ENCODE data around the gene INPP4A. TPM values are rescaled to one million over a fixed set of nuclear protein-coding genes. Genes with fewer than 3 reads are reported as not detected.
A peak's percentile ranks its signal among the peaks of the same experiment; 100 is the strongest.

Gene INPP4A
- total RNA-seq (2013; cell fraction: nucleolus; rRNA removed): 373 and 420 TPM in 2 replicates
- total RNA-seq (2014; rRNA removed) (37.9 and 42.8 TPM in 2 replicates), total RNA-seq (2014; rRNA removed; fragmentation: Illumina TruSeq; extraction: Trizol) (24.0 and 24.1 TPM in 2 replicates), total RNA-seq (2021) (54.0 and 62.3 TPM in 2 replicates), polyA plus RNA-seq (2011; rRNA removed) (30.8 and 46.4 TPM in 2 replicates), polyA plus RNA-seq (2014; fragmentation: Illumina TruSeq; extraction: Trizol) (20.4 and 27.4 TPM in 2 replicates), polyA plus RNA-seq (2014; fragmentation: Nextera tagmentation; extraction: Ambion mirVana) (1 to 10 TPM; 4.7 to 6.2 TPM), polyA plus RNA-seq (2014; rRNA removed) (32.7 and 40.3 TPM in 2 replicates), polyA plus RNA-seq (2016; fragmentation: Nextera tagmentation; extraction: Ambion mirVana) (10 to 100 TPM; 41.1 to 45.9 TPM), polyA minus RNA-seq (2011; rRNA and poly(A)+ RNA removed) (220 and 303 TPM in 2 replicates), Bru-seq, nascent RNA (percentile 95 among the genes with signal in this experiment), BruChase-seq, experiment 1, labeled RNA remaining after a 6-hour chase (percentile 96 among the genes with signal in this experiment), BruChase-seq, experiment 2, labeled RNA remaining after a 2-hour chase (percentile 97 among the genes with signal in this experiment)
- 10.5 TPM for polyA plus RNA-seq (2011; ENCODE audit: low read depth)
- polyA plus RNA-seq (2011; cell fraction: cytosol; rRNA removed): 45.8 and 56.6 TPM in 2 replicates
- polyA plus RNA-seq (2011; cell fraction: nucleus; rRNA removed): 403 and 492 TPM in 2 replicates
- polyA plus RNA-seq (2012): 19.7 and 20.5 TPM in 2 replicates
- polyA minus RNA-seq (2011; cell fraction: cytosol; rRNA and poly(A)+ RNA removed): 32.1 and 33.5 TPM in 2 replicates
- polyA minus RNA-seq (2011; cell fraction: nucleus; rRNA and poly(A)+ RNA removed): 290 and 381 TPM in 2 replicates
- long read RNA-seq, experiment 1, partial matches to known transcripts: 1 of 3 reads
- long read RNA-seq, experiment 1, other reads (novel, unspliced or antisense): 2 of 3 reads
- long read RNA-seq, experiment 2, partial matches to known transcripts: 8 of 31 reads
- long read RNA-seq, experiment 2, other reads (novel, unspliced or antisense): 23 of 31 reads

GRCh38 chr2:98444436-98445176 is at the start of gene INPP4A:
Gene INPP4A (plus strand): TSS chr2:98444858. CDS start chr2:98520049, 75,191 bp downstream.
- no TSS peak for BruUV-seq (replicated peaks)
- FAIRE-seq: peak; percentile 38
- intact Hi-C loops (cut with micrococcal nuclease; ENCODE audit: unreplicated experiment): loop anchor here (5.0 kb wide), 2 partner anchors 38 to 73 kb away; no protein-coding TSS in a partner anchor
- Histone ChIP-seq H3K79me2 (ENCODE audit: control insufficient read depth, insufficient read depth, low read length) (peaks cover 50% of the 10 kb centered on the region), H3K4me1 (ENCODE audit: control insufficient read depth, insufficient read depth, low read length) (no peaks in the 10 kb centered on the region), H3K4me2 (ENCODE audit: control insufficient read depth, insufficient read depth) (peak within 1 kb of the TSS; percentile 90), H2AFZ (ENCODE audit: control insufficient read depth, low read depth, low read length) (peak within 1 kb of the TSS; percentile 89), H3K9ac (ENCODE audit: control insufficient read depth, insufficient read depth, low read length) (peak within 1 kb of the TSS; percentile 85), H3K27ac (ENCODE audit: control insufficient read depth, insufficient read depth) (peak within 1 kb of the TSS; percentile 83), H4K20me1 (ENCODE audit: control insufficient read depth, insufficient read depth) (no peaks in the 10 kb centered on the region), H3K27me3 (replicated peaks in 1 of 2; ENCODE audit: control insufficient read depth in 2 of 2, insufficient read depth in 2 of 2, low read length in 1 of 2) (no peaks in the 10 kb centered on the region), H3K9me3 (replicated peaks; ENCODE audit: control insufficient read depth, insufficient read depth, low read length) (peaks cover 11% of the 10 kb centered on the region; the same call in 2 of the 3 replicates), H3K36me3 (ENCODE audit: control insufficient read depth in 2 of 2, insufficient read depth in 2 of 2, low read length in 1 of 2) (peaks cover 0 to 3% of the 10 kb centered on the region in 2 experiments; a peak in 1 of 4 replicates), H3K4me3 (peak within 1 kb of the TSS; percentile 86)
- DNase-seq (ENCODE audit: low read depth, low spot score): no peak
- in situ Hi-C loops (cut with MboI): no loop called here
- peak; percentile 71 for ATAC-seq
- ChIA-PET SMC1A (ENCODE audit: uncharacterized antibody, unreplicated experiment) (interaction anchor here (14.5 kb wide), 1 partner anchor 20 kb away, joined by 425 read pairs; no protein-coding TSS in a partner anchor), RAD21 (ENCODE audit: unreplicated experiment) (interaction anchor here (0.6 to 0.9 kb wide), 2 partner anchors 13 to 24 kb away, joined by 3 read pairs; no protein-coding TSS in a partner anchor), POLR2A (interaction anchor here (0.6 kb wide), 2 partner anchors 13 to 34 kb away, joined by 3 read pairs; no protein-coding TSS in a partner anchor), CTCF (interaction anchor here (1.4 to 1.7 kb wide), 2 partner anchors 19 to 43 kb away, joined by 4 to 5 read pairs; no protein-coding TSS in a partner anchor)
- 2% methylated on average over 31 of the region's 75 CpGs for WGBS (ENCODE audit: insufficient coverage, insufficient replicate concordance, low lambda C conversion rate, missing lambda C conversion rate)
- TF ChIP-seq SMARCA5 (IDR thresholded peaks at IDR 0.05) (peak; percentile 81), RB1 (IDR thresholded peaks at IDR 0.05; ENCODE audit: borderline replicate concordance) (0 out of 2 replicates have a peak, but pooled peaks have one; percentile 48), RBBP5 (conservative IDR thresholded peaks at IDR 0.05) (no peak), NR2F1 (conservative IDR thresholded peaks at IDR 0.05) (0 out of 2 replicates have a peak, but pooled peaks have one; percentile 56), POLR2AphosphoS5 (IDR thresholded peaks at IDR 0.05; ENCODE audit: low read length) (peak; percentile 47; the same call in 1 of the 2 replicates), SRF (IDR thresholded peaks at IDR 0.05; ENCODE audit: low read depth in 2 of 2, low read length in 2 of 2) (no peak), MTA2 (IDR thresholded peaks at IDR 0.05; ENCODE audit: low read depth) (0 out of 2 replicates have a peak, but pooled peaks have one; percentile 33), ZSCAN29 (IDR thresholded peaks at IDR 0.05) (0 out of 2 replicates have a peak, but pooled peaks have one; percentile 21), YBX1 (IDR thresholded peaks at IDR 0.05) (no peak), IKZF2 (IDR thresholded peaks at IDR 0.05) (peak; percentile 36 to 45; a peak in 2 of 4 replicates), YY1 (IDR thresholded peaks at IDR 0.05; ENCODE audit: low read depth, low read length) (0 out of 2 replicates have a peak, but pooled peaks have one; percentile 25), NBN (IDR thresholded peaks at IDR 0.05) (peak; percentile 44; the same call in 1 of the 2 replicates), RELB (IDR thresholded peaks at IDR 0.05; ENCODE audit: low read depth) (peak; percentile 44)
- TF ChIP-seq, protein P1, sequence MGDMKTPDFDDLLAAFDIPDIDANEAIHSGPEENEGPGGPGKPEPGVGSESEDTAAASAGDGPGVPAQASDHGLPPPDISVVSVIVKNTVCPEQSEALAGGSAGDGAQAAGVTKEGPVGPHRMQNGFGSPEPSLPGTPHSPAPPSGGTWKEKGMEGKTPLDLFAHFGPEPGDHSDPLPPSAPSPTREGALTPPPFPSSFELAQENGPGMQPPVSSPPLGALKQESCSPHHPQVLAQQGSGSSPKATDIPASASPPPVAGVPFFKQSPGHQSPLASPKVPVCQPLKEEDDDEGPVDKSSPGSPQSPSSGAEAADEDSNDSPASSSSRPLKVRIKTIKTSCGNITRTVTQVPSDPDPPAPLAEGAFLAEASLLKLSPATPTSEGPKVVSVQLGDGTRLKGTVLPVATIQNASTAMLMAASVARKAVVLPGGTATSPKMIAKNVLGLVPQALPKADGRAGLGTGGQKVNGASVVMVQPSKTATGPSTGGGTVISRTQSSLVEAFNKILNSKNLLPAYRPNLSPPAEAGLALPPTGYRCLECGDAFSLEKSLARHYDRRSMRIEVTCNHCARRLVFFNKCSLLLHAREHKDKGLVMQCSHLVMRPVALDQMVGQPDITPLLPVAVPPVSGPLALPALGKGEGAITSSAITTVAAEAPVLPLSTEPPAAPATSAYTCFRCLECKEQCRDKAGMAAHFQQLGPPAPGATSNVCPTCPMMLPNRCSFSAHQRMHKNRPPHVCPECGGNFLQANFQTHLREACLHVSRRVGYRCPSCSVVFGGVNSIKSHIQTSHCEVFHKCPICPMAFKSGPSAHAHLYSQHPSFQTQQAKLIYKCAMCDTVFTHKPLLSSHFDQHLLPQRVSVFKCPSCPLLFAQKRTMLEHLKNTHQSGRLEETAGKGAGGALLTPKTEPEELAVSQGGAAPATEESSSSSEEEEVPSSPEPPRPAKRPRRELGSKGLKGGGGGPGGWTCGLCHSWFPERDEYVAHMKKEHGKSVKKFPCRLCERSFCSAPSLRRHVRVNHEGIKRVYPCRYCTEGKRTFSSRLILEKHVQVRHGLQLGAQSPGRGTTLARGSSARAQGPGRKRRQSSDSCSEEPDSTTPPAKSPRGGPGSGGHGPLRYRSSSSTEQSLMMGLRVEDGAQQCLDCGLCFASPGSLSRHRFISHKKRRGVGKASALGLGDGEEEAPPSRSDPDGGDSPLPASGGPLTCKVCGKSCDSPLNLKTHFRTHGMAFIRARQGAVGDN (IDR thresholded peaks at IDR 0.05): peak; percentile 63

Data from GM12878 (cell line).